Kidney (tissue), 14 donors: ENCODE data around the gene SYP. TPM values are rescaled to one million over a fixed set of nuclear protein-coding genes. Genes with fewer than 3 reads are reported as not detected.
A peak's percentile ranks its signal among the peaks of the same experiment; 100 is the strongest.

Experiments
- DNase-seq, 5 donors: peaks; one replicate each; pipeline ENCODE4 v3.0.0-alpha.2; 2013 to 2020
- FAIRE-seq: peaks from 2 replicates; lab custom pipeline; 2012; peaks lifted over from hg19 to GRCh38; lab: Jason Lieb, UNC
- H3K27ac ChIP-seq, 2 donors: one replicate each; pipeline ENCODE4 v1.7.0; 2013; ENCODE audit warnings: low read depth in 2 of 2, low read length in 2 of 2, inconsistent platforms in 1 of 2
- H3K27me3 ChIP-seq: one replicate; pipeline ENCODE4 v1.7.1; 2013; ENCODE audit warnings: low read length, inconsistent platforms; ENCODE audit not compliant: control insufficient read depth, insufficient read depth
- H3K36me3 ChIP-seq, 3 donors: one replicate each; pipeline versions ENCODE4 v1.7.0 to v1.7.1; 2013; ENCODE audit warnings: low read length in 3 of 3, control low read depth in 1 of 3, inconsistent platforms in 1 of 3; ENCODE audit not compliant: insufficient read depth in 3 of 3, control insufficient read depth in 2 of 3
- H3K4me1 ChIP-seq, 3 donors: one replicate each; pipeline versions ENCODE4 v1.7.0 to v1.7.1; 2013; ENCODE audit warnings: low read length in 3 of 3, inconsistent platforms in 1 of 3, low read depth in 1 of 3; ENCODE audit not compliant: control insufficient read depth in 2 of 3, insufficient read depth in 2 of 3
- H3K4me3 ChIP-seq, 3 donors: one replicate each; pipeline versions ENCODE4 v1.7.0 to v1.8.1; 2013; ENCODE audit warnings: low read length in 3 of 3, control low read depth in 1 of 3, inconsistent platforms in 1 of 3
- H3K9ac ChIP-seq, 3 donors: one replicate each; pipeline versions ENCODE4 v1.7.0 to v1.7.1; 2013; ENCODE audit warnings: low read length in 3 of 3, control low read depth in 1 of 3, inconsistent platforms in 1 of 3
- H3K9me3 ChIP-seq, 3 donors: one replicate each; pipeline versions ENCODE4 v1.7.0 to v1.7.1; 2013; ENCODE audit warnings: low read length in 3 of 3, control low read depth in 1 of 3, inconsistent platforms in 1 of 3; ENCODE audit not compliant: control insufficient read depth in 2 of 3, insufficient read depth in 1 of 3
- CTCF ChIP-seq: IDR thresholded peaks from 3 replicates; pipeline ENCODE4 v1.5.1; 2012; ENCODE audit warnings: mild to moderate bottlenecking, moderate library complexity, borderline replicate concordance; ENCODE audit not compliant: insufficient read depth; ENCODE audit errors: extremely low read depth
- intact Hi-C: fragments of 100-400 bp; cut with DNase I; formaldehyde crosslinking; loops from one replicate; pipeline ENCODE4 v1.11.1; 2022
- polyA plus RNA-seq: library from polyadenylated mRNA; stranded (reverse); fragments of 350-450 nt; fragmentation: Illumina TruSeq; extraction: RNeasy Lipid Tissue Mini Kit (QIAGEN cat#74804); gene quantifications from one replicate; pipeline ENCODE4 v1.2.3, GENCODE V29; 2014; ENCODE audit warnings: low read depth, low replicate concordance; ENCODE audit not compliant: insufficient read depth
- total RNA-seq: library from RNA; stranded (reverse); fragmentation: NEBNext Ultra II Directional; extraction: Animal tissue kit (Norgen Biotek cat#: 25700); gene quantifications from one replicate; pipeline ENCODE4 v1.2.1, GENCODE V29; 2021
- donor health status: control.
- donor health status: control.
- donor health status: control.
- donor health status: control.
- donor health status: control.
- donor health status: DM: yes; HTN: yes; CAD: no.
- donor health status: Normal renal cell carcinoma (clear cell type).

SYP gene
- total and polyA plus RNA-seq, 2 donors from 2014 or later, result 4.0 to 7.2 TPM

- TF ChIP-seq CTCF, result no peak
- DNase-seq (no peak), FAIRE-seq (no peak)
- intact Hi-C loops, result no loop called here
- Histone ChIP-seq H3K9ac (no peak overlapping the region), H3K27me3 (no peaks in the 10 kb centered on the region), H3K9me3 (no peaks in the 10 kb centered on the region), H3K36me3 (no peaks in the 10 kb centered on the region), H3K4me1 (no peaks in the 10 kb centered on the region), H3K27ac (no peak overlapping the region), H3K4me3 (no peak overlapping the region)
Measured at GRCh38 chrX:49160908-49161307, 39.1 kb downstream of the SYP start.

GRCh38 chrX:49157194-49157593 is 42.8 kb downstream of the SYP start:
- no peak overlapping the region for H3K4me3 ChIP-seq
- FAIRE-seq, result no peak
- intact Hi-C loops, result no loop called here

GRCh38 chrX:49155900-49156837 is 43.8 kb downstream of the SYP start:
- FAIRE-seq (peak; percentile 61), DNase-seq (peak; percentile 86 to 96 (median 93))
- Histone ChIP-seq H3K4me1 (no peaks in the 10 kb centered on the region), H3K36me3 (no peaks in the 10 kb centered on the region), H3K9ac (peak overlapping the region; percentile 36 to 84 (median 80)), H3K27me3 (no peaks in the 10 kb centered on the region), H3K4me3 (peak overlapping the region; percentile 54 to 73 (median 68)), H3K27ac (peak overlapping the region; percentile 94 to 96), H3K9me3 (no peaks in the 10 kb centered on the region)
- TF ChIP-seq CTCF, result peak; percentile 81
- intact Hi-C loops, result no loop called here

More at GRCh38 chrX:49157194-49157593, 42.8 kb downstream of the SYP start:
- peak in 1 of 5 donors; percentile 63 for DNase-seq
- no peak for TF ChIP-seq CTCF
- Histone ChIP-seq H3K9ac (no peak overlapping the region), H3K4me1 (no peaks in the 10 kb centered on the region), H3K27ac (no peak overlapping the region), H3K36me3 (no peaks in the 10 kb centered on the region), H3K27me3 (no peaks in the 10 kb centered on the region), H3K9me3 (no peaks in the 10 kb centered on the region)
